Activated T-cell treated with anti-CD3 and anti-CD28 coated beads, Interleukin-2, amount 50 U/mL, for 48 hours (primary cell): ENCODE measurements around the gene DNAH3.
"Not testable (repeated sequence)": the region's sequence is repeated elsewhere in the genome, so short reads cannot be mapped to it uniquely, and the experiment has no call there.

Source experiments
- DNase-seq, 2 experiments: peaks; one replicate each; pipeline ENCODE4 v3.0.0-alpha.2; 2020

Gene DNAH3

GRCh38 chr16:21166561-21166961 is 15.9 kb upstream of the DNAH3 start:
- DNase-seq, result no peak

DNA sequence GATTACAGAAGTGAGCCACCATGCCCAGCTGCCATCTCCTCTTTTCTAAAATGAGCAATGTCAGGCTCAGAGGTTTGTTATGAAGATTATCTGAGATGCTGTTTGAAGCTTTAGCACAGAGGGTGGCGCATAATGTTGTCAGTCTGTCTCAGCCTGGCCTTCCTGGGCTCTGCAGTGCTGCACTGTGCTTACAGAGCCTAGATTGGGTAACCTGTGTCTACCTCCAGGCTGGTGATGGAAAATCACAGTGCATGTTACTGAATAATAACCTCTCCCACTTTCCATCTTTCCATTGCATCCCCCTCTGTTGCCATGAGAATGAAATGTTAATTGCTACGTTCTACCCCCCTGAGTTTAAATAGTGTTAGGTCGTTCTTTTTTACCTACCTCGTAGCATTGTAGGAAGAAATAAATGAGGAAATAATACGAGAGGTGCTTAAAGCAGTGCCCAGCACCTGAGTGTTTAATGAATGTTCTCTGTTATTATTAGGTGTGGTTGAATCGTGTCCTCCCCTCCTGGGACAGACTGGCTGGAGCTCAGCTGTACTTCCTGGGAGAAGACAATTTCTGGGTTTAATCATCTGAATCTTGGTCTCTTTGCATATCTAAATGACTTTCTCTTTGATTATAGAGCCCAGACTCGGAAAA is 14.0 kb upstream of the DNAH3 start:
- DNase-seq, result no peak

GRCh38 chr16:21163576-21163975 is 12.9 kb upstream of the DNAH3 start:
- no peak for DNase-seq

DNA sequence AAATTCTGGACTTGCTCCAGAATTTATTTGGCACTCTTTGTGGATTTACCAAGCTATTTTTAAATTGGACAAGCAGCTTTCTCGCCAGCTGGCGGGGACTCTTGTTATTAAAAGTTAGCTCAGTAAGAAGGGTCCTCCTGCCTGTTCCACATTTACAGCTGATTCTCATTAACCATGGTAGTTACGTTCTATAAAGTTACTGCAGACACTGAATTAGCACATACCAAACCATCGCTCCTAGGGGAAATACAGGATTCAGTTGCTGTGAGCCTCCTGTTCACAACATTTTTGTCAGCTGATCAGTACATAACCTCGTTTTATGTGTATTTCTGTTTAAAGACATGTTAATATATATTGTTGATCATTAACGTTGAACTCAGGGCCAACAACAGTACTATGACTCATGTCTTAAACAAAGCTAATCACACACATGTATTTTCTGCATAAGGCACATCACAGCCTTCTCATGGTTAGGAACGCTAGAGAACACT is 12.1 kb upstream of the DNAH3 start:
- DNase-seq, result no peak

GRCh38 chr16:21161211-21161610 is 10.6 kb upstream of the DNAH3 start:
- DNase-seq, result no peak

DNA sequence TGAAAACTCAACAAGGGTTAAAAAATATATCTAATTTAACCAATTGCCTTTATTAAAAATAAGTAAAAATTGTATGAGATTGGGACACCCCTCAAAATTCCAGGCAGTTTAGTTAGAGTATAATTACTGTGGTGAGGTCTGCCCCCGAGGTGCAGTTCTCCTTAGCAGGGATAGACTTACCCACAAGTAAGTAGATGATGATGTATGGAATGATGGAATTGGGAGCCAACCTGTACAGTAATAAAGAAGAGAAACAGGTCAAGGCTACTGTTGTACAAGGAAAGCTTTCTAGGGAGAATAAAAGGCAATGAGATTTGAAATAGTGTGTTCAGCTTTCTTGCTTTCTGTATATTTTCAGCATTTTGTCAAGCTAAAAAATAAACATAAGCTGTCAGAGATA is 9.6 kb upstream of the DNAH3 start:
- DNase-seq, result no peak

GRCh38 chr16:21159281-21159951 is 8.8 kb upstream of the DNAH3 start:
- DNase-seq, result peak; percentile 35 to 41

GRCh38 chr16:21158208-21159110 is 7.8 kb upstream of the DNAH3 start, which contains the start of gene LDAF1:
Gene LDAF1 (plus strand): TSS chr16:21158674. CDS start chr16:21161183, 2,509 bp downstream.
- DNase-seq, result peak; percentile 87 to 89

GRCh38 chr16:21157632-21158031 is 7.0 kb upstream of the DNAH3 start:
- no peak for DNase-seq

DNA sequence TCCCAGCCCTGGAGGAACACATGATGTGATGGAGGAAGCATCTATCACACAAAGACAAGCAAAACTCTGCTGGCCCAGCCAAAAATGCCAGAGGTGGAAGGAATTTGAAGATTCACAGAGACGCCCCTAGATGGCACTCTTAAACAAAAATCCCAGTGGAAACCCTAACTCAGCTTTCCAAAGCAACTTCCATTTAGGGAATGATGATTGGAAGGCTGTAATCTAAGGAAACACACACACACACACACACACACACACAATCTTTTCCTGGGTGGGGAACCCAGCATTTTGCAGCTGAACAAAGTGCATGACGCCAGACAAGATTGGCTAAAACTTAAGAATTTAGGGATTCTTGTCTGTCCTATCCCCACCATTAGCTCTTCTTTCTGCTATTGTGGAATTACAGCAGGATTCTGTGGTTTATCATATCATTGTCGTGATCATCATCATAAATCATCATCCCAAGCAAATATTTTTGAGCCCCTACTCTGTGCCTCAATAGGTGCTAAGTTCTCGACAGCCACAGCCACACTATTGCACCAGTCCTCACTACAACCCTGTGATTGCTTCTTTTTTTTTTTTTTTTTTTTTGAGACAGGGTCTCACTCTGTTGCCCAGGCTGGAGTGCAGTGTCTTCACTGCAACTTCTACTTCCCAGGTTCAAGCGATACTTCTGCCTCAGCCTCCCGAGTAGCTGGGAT is 6.3 kb upstream of the DNAH3 start:
- DNase-seq, result peak in 1 of 2 experiments; percentile 24

DNA sequence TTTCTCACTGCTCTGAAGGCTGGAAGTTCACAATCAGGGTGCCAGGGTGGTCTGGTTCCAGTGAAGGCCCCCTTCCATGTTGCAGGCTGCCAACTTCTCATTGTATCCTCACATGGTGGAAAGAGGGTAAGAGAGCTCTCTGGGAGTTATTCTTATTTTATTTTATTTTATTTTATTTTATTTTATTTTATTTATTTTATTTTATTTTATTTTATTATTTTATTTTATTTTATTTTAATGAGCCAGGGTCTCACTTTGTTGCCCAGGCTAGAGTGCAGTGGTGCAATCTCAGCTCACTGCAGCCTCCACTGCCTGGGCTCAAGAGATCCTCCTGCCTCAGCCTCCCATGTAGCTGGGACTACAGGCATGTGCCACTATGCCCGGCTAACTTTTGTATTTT is 5.4 kb upstream of the DNAH3 start:
- not testable (repeated sequence) for DNase-seq

DNA sequence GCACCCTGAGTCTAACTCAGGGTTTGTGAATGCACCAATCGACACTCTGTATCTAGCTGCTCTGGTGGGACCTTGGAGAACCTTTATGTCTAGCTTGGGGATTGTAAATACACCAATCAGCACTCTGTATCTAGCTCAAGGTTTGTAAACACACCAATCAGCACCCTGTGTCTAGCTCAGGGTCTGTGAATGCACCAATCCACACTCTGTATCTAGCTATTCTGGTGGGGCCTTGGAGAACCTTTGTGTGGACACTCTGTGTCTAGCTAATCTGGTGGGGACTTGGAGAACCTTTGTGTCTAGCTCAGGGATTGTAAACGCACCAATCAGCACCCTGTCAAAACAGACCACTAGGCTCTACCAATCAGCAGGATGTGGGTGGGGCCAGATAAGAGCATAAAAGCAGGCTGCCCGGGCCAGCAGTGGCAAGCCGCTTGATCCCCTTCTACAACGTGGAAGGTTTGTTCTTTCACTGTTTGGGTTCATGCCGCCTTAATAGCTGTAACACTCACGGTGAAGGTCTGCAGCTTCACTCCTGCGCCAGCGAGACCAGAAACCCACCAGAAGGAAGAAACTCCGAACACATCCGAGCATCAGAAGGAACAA is 2.6 kb upstream of the DNAH3 start:
- DNase-seq, result not testable (repeated sequence)

GRCh38 chr16:21152160-21153030 is 1.7 kb upstream of the DNAH3 start:
- DNase-seq, result not testable (repeated sequence)

- DNase-seq, result no peak
Observed at GRCh38 chr16:21145738-21146137, 4.9 kb downstream of the DNAH3 start.

- no peak for DNase-seq
Observed at GRCh38 chr16:21134053-21134452, 16.6 kb downstream of the DNAH3 start.

DNA sequence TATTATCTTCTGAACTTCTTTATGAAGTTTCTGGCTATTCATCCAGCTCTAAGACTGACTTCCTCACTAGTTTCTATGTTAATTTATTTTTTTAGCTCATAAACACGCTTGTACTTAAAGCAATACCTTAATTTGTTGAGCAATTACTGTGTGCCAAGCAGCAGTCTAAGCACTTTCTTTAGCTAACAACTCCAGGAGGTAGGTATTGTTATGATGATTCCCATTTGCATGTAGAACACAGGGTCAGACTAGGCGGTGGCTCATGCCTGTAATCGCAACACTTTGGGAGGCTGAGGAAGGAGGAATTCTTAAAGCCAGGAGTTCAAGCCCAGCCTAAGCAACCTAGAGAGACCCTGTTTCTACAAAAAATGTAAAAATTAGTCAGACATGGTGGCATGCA is 19.8 kb downstream of the DNAH3 start:
- DNase-seq, result no peak

DNA sequence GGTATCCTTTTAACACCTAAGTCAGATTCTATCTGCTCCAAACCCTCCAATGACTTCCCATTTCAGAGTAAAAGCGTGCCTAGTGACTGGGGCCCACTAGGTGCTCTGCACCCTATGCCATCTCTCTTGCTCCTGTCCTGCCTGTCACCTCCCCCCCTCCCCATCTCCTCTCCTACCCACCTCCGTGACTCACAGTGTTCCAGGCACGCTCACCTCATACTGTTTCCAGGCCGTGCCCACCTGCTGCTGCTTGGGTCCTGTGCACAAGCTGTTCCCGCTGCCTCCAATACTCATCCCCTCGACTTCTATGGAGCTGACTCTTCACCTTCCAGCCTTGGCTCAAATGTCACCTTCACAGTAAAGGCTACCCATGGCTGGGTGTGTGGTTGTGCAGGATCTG is 21.7 kb downstream of the DNAH3 start:
- no peak for DNase-seq

GRCh38 chr16:21126518-21126917 is 24.1 kb downstream of the DNAH3 start:
- DNase-seq, result no peak

- DNase-seq, result no peak
Observed at GRCh38 chr16:21125191-21125590, 25.5 kb downstream of the DNAH3 start.

DNA sequence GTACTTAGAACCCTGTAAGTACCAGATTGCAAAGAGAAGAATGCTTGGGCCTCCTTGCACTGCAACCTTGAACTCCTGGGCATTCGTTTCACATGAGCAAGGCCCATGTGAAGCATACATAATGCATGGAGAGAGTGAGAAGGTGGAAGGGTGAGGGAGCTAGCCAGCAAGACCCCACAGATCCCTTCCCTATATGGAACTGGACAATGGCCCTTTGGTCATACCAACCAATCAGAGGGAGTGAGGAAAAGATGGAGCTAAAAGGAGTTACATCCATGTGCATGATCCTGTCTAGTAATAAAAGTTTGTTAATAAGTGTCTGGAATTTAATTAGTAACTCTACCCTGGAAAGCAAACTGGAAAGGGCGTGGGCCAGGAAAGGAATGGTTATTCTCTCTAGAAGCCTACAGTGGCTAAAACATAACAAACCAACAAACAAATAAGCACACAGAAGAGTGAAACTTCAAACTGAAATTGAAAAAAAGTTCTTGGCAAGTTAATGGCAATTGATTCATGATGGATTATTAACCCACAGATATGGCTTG is 29.6 kb downstream of the DNAH3 start:
- no peak for DNase-seq

DNA sequence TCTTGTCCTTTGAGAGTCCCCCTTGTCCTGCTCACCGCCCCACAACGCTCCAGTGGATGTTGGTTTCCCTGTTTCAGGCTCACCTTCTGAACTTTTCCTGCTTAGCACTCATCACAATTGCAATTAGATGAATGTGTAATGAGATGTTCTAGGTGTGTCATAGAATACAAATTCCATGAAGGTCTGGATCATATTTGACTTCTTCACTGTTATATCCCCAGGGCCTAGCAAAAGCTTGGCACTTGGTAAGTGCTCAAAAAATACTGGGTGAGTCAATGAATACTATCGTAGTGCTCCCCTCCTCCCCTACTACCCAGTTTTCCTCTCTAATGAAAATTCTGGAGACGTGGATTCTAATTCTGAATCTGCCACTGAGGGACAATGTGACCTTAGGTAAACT is 33.1 kb downstream of the DNAH3 start:
- DNase-seq, result no peak
